Stimulated activated CD8-positive, alpha-beta memory T cell treated with anti-CD3 and anti-CD28 coated beads, Interleukin-7, amount 100 ng/mL, for 4 hours (primary cell): ENCODE data around the gene HMGB1.

Source experiments
- DNase-seq, 2 donors: peaks; one replicate each; pipeline ENCODE4 v3.0.0-alpha.2; 2020; ENCODE audit warnings: low read depth in 2 of 2

HMGB1 gene

DNA sequence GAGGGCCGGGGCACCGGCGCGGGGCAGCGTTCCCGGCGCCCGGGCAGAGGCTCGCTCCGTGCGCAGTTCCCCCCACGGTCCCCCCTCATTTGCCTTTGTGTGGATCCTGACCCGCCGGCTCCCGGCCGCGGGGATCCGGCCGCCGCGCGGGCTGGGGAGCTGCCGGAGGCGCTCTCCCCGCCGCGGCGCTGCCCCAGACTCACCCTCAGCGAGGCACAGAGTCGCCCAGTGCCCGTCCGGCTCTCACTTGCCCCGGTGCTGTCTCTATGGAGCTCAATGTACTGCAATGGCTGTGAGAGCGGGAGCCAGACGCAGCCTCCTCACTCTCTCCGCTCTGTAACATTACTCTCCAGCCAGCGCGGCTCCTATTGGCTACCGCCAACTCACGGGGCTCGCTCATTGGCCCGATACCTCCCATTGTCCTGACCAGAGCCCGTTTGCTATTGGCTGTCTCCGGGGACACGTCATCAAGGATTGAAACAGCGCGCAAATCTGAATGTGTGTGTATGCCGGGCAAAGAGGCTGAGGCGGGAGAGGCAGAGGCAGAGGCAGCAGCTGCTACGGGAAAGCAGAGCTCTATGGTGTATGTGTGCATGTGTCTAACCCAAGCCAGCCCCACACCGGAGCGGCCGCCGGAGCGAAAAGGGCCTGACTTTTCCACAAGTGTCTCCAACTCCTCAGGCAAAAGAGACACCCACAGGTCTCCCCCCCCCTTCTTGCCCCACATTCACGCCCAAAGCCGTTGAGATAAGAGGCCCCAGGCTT, at the start of gene HMGB1:
TSS of gene HMGB1 (minus strand) at position 344 of the 765 bp plus-strand sequence. CDS start 2,256 bp downstream, outside the sequence.
- DNase-seq: peak; percentile 92 to 97

DNA sequence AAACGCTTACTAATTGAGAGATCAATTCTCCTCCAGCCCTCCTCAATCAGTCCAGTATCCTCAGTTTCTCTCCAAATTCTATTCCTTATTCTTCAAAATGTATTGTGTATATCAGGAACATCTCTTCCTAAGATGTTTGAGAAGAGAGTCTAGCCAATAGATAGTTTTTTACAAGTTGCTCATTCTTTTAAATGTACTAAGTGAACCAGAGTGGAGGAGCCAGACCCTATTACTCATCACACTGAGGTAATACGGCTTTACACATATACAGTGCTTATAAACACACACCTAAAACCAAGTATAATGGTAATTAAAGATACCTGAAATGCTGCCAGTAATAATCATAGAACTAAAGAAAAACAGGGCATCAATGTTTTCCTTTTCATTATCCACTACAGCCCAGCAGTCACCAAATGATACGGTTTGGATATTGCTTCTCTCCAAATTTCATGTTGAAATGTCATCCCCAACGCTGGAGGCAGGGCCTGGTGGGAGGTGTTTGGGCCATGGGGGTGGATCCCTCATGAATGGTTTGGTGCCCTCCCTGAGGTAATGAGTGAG, 45.2 kb upstream of the HMGB1 start:
- no peak for DNase-seq

DNA sequence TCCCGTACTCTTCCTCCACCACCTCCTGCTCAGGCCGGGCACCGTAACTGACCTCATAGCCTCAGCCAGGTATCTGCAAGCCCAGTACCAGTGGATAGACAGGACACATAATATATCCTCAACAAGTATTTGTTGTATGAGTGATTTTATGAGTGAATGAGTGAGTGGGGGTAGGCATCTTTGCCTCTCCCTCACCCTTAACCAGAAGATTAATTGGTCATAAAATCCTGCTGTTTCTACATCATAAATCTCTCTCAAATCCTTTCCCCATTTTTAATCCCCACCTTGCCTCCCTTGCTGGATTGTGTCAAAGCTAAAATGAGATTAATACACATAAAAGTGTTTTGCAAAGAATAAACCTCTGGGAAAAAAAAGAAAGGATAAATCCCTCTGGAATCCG, 44.4 kb upstream of the HMGB1 start:
- no peak for DNase-seq

DNA sequence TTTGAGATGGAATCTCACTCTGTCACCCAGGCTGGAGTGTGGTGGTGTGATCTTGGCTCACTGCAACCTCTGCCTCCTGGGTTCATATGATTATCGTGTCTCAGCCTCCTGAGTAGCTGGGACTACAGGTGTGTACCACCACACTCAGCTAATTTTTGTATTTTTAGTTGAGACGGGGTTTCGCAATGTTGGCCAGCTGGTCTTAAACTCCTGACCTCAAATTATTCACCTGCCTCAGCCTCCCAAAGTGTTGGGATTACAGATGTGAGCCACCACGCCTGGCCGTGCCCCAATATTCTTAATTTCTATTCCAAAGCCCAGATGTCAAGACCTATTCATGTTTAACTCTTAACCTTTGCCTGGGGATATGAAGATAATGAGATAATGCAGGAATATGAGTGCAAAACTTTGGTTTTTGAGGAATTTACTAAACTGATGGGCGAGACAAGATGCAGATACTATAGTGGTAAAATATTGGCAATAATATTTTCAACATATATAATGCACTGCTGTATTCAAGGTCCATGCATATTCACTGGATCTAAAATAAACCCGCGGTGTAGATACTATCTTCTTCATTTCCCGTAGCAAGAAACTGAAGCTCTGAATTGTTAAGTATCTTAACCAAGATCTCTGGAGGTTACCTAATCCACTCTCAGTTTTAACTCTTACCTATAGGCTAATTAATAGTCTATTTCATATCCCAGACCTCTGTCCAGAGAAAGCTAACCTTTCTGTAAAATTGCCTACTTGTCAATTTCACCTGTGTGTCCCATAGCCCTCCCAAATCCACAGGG, 43.7 kb upstream of the HMGB1 start:
- DNase-seq: no peak

DNA sequence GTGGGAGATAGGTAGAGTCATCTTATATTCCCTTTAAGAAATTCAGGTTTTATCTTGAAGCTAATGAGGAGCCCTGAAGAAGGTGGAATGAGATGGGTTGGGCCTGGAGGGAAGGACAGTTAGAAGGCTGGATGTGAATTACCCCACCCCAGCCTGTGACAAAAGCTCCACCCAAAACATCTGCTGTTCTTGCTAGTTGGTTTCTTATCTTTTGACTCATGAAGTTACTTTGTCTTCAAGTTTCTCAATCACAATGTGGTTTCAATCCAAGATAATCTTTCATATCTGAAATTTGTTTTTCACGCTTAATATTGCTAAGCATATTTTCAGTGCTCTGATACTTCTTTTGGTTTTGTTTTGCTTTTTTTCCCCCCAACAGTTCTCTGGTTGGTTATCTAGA, 38.3 kb upstream of the HMGB1 start:
- DNase-seq: no peak

DNA sequence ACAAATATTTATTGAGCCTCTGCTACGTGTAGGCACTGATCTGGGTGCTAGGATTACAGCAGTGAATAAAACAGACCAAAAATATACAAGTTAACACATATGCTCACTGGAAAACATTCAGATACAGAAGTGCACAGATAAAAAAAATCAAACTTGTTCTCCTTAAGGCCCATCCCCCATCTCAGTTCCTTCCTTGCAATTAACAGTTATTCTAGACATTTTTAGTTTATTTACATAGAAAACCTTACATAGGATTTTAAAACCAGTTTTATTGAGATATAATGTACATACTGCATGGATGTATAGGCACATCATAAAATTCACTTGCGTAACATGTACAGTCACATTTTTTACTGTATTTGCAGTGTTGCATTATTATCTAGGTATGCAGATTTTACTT, 36.5 kb upstream of the HMGB1 start:
- no peak for DNase-seq

DNA sequence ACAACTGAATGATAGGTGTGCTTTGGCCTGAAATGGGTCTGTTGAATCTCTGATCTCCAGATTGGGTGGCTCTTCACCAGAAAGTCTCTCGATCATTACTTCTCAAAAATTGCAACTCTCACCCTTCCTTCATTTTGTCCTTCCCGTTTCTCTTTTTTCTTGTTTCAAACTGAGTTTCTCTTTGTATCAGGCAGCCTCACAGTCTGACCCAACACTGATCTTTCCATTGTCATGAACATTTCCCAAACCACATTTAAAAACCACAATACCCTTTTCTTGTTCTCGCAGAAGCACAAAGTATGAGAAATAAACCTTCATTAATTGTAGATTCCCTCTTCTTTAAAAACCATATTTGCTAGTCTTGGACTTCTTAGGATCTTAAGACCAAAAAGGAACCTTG, 33.6 kb upstream of the HMGB1 start:
- no peak for DNase-seq

DNA sequence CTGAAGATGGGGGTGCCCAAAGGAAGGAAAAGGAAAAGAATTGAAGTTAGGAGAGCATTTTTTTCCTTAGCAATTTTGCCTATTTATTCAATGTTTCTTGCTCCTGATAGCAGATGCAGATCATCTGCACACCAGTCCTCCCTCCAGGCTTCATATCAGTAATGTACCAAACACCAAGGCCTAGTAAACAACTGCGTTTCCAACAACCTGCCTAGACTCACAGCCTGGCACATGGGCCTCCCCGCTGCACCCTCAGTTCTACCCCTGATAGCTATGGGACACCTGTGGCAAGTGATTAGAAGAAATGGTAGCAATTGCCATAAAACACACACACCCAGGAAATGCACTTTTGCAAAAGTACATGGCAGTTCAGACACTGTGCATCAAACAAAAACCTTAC, 30.4 kb upstream of the HMGB1 start:
- DNase-seq: no peak

DNA sequence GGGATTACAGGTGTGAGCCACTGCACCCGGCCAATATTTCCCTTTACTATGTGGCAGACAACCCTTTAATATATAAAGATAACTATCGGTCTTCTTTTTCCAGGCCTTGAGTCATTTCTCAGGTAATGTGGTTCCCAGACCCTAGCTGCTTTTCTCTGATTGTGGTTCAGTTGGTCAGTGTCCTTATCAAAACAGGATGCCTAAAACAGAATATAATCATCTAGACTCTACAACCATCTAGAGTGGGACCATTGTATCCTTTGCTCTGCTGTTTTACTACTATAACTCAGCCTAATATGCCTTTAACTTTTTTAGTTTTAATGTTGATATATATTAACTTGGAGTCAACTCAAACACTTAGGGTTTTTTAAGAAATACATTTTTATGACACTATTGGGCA, 30.0 kb upstream of the HMGB1 start:
- DNase-seq: no peak

DNA sequence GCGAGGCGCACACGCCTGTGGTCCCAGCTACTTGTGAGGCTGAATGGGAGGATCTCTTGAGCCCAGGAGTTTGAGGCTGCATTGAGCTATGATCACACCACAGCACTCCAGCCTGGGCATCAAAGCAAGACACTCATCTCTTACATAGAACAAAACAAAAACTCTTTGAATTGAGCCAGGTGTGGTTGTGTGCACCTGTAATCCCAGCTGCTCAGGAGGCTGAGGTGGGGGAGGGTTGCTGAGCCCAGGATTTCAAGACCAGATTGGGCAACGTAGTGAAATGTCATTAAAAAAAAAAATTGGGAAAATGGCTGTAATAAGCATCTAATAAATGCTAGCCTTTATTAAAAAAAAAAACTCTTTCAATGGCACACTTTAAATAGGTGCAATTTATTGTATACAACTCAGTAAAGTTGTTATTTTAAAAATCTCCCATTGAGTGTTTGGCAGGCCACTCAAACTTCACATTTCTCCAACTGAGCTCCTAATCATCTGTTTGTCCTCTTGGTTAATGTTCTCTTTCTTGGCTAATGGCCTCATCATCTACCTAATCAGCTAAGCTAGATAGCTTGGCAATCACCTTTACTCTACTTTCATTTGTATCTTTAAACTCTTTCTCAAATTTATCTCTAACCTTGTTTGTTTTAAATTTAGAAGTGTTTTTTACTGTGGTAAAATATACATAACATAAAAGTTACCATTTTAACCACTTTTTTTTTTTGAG, 28.1 kb upstream of the HMGB1 start:
- no peak for DNase-seq

DNA sequence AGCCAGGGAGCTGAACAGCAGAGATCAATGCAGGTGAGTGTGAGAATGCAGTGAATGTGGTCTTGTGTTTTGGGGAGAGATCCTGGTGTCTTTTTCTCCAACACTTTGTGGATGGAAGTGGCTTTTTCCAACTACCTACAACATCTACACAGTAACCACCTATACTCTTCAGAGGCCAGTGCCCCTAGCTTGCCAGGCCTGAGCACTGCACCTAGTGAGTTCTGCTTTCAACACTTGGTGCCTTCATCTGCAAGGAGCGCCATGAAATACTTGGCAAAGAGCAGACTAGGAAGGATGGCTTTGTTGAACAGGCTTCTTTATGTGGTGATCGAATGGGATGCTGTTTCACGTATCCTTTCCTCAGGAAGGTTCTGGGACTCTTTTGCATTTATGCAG, 21.3 kb upstream of the HMGB1 start:
- DNase-seq: no peak

DNA sequence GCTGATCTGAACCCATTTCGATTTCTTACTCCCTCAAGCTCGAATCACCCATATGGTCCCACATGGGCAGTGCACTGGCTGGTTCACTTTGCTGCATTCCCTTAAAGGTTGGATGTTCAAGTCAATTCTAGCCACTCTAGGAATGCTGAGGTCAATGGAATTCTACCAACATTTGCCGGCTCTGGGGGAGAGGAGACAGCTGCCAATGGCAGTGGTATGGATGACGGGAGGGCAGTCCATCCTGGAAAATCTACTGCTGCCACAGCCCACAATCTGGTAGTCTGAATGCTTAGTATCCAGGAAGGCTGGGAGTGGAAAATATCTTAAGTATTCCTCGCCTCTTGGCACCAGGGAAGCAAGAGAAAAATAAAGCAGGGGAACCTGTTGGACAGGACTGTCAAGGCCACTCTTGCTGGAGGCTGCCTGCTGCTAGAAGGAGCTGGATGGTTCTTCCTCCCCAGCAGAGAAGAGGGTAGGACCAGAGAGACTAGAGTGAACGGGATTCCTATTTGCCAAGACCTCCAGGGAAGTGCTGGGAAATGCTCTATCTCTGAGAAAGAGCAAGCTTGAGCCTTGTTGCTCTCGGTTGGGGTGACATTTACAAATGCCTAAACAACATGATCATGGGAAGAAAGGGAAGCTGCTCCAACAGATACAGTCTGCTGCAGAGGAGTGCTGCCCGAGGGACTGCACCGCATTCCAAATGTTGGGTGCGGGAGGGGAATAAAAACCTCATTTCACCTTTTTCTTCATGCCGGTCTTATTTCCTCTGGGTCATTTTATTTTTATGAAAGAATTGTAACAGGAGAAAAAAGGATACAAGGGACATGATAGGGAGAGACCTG, 20.7 kb upstream of the HMGB1 start:
- DNase-seq: no peak

DNA sequence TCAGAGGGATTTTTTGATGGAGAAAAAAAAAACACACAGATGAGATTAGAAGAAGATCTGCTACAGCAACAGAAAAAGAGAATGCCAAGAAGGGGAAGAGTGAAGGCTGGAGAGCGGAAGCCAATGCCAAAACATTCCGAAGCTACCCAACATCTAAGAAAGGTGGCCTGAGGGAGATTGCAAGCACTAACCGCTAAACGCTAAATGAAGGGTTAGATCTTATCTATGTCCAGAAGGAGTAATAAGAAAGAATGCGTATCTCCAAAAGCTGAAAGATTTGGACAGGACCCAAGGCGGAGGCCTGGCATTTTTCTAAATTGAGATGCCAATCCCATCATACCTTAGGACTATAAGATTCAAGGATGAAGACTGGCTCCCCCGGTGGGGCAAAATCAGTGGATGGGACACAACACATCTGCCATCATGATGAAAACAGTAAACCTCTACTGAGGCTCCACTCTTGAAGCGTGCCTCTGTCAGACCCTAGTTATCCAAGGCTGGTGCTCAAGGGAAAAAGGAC, 15.6 kb upstream of the HMGB1 start:
- DNase-seq: no peak

DNA sequence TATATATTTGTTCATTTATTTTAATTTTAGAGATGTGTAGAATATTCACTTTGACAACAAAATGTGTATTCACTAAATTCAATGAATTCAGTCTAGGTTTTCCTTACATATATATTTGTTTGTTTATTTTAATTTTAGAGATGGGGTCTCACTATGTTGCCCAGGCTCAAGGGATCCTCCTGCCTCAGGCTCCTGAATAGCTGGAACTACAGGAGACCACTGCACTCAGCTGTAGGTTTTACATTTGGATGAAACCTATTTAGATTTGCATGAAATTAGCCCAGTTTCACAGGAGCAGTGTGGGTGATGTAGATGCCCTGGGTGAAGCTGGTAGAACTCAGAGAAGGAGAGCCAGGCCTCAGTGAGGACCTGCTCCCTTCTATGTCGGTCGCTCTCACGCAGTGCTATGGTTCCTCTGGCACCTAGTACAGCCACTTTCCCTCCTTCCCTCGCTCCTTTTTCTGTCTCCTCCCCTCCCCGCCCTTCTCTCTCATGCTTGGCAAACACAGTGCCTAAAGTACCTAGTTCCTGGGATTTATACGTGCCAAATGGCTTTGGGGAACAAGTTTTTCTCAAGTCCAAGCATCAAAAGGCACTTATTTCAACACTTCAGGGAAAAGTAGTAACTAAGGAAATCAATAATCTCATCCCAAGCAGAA, 14.7 kb upstream of the HMGB1 start:
- no peak for DNase-seq

DNA sequence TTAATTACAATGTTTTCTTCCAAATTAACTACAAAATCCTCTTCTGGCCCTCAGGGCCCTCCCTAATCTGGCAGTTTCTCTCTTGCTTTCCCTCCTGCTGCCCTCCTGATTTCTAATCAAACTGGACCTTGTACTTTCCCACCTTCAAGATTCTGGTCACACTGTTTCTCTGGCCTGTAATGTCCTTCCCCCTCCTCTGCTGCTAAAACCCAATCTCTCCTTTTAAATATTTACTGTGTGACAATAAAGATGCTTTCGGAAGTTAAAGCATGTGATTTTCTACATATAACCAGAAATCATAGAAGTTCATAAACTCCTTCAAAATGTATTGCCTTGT, 14.1 kb upstream of the HMGB1 start:
- DNase-seq: no peak

DNA sequence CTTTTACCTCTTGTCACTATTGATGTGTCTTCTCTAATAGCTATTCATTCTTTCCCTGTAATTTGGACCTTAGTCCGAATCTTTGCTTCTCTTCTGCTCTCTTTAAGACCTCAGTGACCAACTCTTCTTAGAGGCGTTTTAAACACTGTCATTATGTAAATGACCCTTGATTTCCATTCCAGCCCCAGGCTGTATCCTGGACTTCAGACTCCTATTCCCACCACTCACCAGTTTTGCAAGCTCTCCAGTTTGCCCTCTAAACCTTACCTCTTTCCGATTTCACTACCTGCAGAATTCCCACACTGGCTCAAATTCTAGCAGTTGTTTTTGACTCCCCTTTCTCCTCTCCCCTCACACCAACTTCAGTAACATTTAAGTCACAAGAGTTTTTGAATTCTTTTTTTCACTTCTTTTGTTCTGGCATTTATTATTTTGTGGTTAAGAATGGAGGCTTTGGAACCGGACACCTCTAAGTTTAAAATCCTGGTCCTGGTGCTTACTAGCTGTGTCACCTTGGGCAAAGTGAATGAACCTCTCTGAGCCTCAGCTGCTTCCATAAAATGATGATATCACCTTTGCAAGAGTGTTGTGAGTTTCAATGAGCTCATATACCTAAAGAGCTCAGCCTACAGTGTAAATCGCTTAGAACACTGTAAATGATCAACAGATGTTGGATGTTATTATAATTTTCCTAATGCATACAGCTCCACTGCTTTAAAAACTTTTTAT, 13.6 kb upstream of the HMGB1 start:
- no peak for DNase-seq

DNA sequence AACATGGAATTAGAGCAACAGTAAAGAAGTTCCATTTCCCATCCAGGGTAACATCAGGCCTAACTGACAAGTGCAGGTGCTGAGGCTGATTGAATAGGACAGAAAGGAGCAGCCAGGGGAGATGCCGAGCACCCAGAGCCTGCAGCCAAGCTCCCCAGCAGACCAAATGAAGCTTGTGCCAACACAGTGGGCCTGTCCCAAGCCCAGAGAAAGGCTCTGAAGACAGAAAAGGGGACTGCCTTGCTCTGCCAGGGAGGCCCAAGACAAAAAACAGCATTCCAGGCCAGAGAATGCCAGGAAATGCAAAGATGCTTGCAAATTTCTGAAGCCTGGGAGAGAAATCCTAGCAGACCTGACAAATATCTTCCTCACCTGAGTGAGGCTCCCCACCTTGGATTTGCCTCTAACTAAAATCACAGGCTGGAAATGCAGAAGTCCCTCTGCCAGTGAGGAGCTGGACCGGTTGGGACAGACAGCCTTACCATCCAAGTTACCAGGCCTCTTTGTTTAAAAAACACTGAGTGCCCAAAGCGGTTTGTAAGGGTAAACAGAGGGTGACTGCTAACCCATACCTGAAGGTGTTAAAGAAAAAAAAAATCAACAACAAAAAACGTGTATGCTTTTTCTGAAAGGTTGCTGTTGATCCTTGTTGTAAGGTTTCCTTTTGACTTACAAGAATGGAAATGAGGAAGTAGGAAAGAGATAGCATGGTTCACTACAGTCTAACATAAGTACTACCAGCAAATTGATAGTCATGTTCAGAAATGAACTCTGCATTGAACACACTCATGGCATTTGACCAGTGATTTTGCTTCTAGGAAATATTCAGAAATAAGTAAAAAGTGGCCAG, 11.8 kb upstream of the HMGB1 start:
- no peak for DNase-seq

DNA sequence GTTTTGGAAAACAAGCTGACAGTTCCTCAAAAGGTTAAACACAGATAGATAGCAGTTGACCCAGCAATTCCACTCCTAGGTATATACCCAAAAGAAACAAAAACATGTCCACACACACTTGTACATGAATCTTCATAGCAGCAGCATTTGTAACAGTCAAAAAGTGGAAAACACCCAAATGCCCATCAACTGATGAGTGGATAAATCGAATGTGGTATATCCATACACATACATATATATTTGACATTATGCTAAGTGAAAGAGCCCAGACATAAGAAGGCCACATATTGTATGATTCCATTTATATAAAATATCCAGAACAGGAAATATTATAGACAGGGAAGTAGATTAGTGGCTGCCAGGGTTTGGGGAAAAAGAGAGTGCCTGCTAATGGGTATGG, 7.9 kb upstream of the HMGB1 start:
- no peak for DNase-seq

DNA sequence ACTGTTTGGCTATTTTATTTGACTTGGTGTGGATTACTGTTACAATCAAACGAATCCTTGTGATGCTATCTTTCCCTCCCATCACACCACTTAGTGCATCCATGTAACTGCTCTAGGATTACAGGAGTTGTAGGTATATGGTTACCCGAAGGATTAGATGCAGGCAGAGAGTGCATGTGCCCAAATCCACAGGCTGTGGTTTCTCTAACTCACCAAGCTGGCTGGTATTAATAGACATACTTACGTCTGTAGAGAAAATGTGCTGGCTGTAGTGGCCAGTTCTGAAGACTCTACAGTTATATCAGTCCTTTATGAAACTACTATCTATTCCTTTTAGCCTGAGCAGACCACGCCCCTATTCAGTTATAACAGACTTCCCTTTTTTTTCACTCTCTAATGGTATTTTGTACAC, 1.1 kb upstream of the HMGB1 start:
- DNase-seq: no peak
